Effector memory CD4-positive, alpha-beta T cell (primary cell): ENCODE measurements around the gene RASD1.

Experiments used
- DNase-seq, 3 donors: peaks; one replicate each; pipeline ENCODE4 v3.0.0-alpha.2; 2020
- H3K27ac ChIP-seq: 2 replicates; pipeline ENCODE4 v1.7.0; 2013; ENCODE audit warnings: mild to moderate bottlenecking, low read length, moderate library complexity; ENCODE audit not compliant: insufficient read depth, poor library complexity, severe bottlenecking
- H3K27me3 ChIP-seq: replicated peaks from 2 replicates; pipeline ENCODE4 v1.7.0; 2013; ENCODE audit warnings: mild to moderate bottlenecking, low read length; ENCODE audit not compliant: insufficient read depth, control insufficient read depth, poor library complexity, severe bottlenecking
- H3K36me3 ChIP-seq: 2 replicates; pipeline ENCODE4 v1.7.0; 2013; ENCODE audit warnings: mild to moderate bottlenecking, low read length, moderate library complexity; ENCODE audit not compliant: control insufficient read depth, insufficient read depth
- H3K4me1 ChIP-seq: 2 replicates; pipeline ENCODE4 v1.7.0; 2013; ENCODE audit warnings: low read length, mild to moderate bottlenecking; ENCODE audit not compliant: control insufficient read depth, insufficient read depth, poor library complexity, severe bottlenecking
- H3K4me3 ChIP-seq: 2 replicates; pipeline ENCODE4 v1.7.0; 2013; ENCODE audit warnings: low read length, low read depth, mild to moderate bottlenecking; ENCODE audit not compliant: insufficient read depth, poor library complexity, severe bottlenecking
- H3K9me3 ChIP-seq: 2 replicates; pipeline ENCODE4 v1.7.0; 2013; ENCODE audit warnings: mild to moderate bottlenecking, low read length, moderate library complexity; ENCODE audit not compliant: control insufficient read depth
- total RNA-seq, 3 donors: gene quantifications; one replicate each; lab custom pipeline; 2026; lab: John Stamatoyannopoulos, UW

Gene RASD1, protein sequence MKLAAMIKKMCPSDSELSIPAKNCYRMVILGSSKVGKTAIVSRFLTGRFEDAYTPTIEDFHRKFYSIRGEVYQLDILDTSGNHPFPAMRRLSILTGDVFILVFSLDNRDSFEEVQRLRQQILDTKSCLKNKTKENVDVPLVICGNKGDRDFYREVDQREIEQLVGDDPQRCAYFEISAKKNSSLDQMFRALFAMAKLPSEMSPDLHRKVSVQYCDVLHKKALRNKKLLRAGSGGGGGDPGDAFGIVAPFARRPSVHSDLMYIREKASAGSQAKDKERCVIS
- 7.3 to 27.7 (median 19.6) reads per million in 3 donors for total RNA-seq

DNA sequence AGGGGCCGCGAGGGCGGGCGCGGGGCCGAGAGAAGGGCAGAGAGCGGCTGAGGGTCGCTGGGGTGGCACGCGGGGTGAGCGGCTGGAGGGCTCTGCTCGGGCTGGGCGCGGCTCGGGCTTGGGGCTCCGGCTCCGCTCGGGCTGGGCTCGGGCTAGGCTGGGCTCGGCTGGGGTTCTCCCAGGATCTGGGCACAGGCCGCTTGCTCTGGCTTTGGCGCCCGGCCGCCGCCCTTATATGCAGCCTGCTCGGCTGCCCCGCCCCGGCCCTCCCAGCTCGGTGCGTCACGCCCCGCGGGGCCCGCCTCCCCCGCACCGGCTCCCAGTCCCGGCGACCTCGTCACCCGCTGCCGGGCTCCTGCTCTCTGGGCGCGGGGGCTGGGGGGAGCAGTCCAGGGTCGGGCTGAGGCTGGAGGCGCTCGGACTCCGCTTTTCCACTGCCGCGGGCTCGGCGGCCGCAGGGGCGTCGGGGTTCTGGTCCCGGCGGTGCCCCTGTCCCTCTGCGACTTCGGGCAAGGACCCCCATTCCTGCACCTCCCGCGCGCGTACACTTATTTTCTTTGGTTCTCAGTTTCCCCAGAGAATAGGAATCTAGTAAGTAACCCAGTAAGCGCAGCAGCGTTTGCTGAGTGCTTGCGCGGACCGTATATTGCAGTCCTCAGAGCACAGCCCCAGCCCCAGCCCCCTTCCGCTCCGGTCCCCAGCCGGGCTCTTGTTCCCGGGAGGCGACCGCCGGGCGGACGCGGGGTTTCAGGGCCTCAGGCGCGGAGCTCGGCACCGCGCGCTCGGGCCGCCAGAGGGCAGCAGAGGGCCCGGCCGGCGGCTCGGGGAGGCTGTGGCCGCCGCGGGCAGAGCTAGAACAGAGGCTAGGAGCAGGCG, at the start of gene RASD1:
Gene RASD1, minus strand, starts transcription at position 207 of the 876 bp plus-strand sequence. CDS start 214 bp downstream, outside the sequence.
- Histone ChIP-seq H3K36me3 (peaks cover 4% of the 10 kb centered on the region), H3K4me1 (peaks cover 14% of the 10 kb centered on the region), H3K9me3 (no peaks in the 10 kb centered on the region), H3K27me3 (no peaks in the 10 kb centered on the region), H3K4me3 (peak within 1 kb of the TSS; percentile 65), H3K27ac (peak within 1 kb of the TSS; percentile 21)
- DNase-seq: peak; percentile 65 to 71 (median 70)

DNA sequence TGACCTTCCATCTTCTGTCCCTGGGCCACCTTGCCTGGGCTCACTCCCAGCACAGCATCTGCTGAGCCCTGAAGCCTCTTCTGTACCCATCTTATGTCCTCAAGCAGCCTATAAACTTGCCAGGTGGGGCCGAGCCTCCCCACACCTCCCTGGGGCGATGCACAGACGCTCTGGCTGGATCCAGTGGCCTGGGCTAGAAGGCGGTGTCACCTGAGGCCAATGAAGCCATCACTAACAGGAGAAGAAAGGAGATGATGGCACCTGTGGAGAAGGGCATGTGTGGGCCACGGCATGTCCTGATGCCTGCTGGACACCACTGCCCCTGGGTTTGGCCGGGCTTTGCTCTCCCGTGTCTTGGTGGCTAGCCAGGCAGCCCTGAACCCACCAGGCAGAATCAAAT, 49.8 kb upstream of the RASD1 start:
- Histone ChIP-seq H3K27ac (no peak overlapping the region), H3K27me3 (no peaks in the 10 kb centered on the region), H3K36me3 (no peaks in the 10 kb centered on the region), H3K4me3 (no peak overlapping the region), H3K9me3 (no peaks in the 10 kb centered on the region), H3K4me1 (no peaks in the 10 kb centered on the region)
- no peak for DNase-seq

DNA sequence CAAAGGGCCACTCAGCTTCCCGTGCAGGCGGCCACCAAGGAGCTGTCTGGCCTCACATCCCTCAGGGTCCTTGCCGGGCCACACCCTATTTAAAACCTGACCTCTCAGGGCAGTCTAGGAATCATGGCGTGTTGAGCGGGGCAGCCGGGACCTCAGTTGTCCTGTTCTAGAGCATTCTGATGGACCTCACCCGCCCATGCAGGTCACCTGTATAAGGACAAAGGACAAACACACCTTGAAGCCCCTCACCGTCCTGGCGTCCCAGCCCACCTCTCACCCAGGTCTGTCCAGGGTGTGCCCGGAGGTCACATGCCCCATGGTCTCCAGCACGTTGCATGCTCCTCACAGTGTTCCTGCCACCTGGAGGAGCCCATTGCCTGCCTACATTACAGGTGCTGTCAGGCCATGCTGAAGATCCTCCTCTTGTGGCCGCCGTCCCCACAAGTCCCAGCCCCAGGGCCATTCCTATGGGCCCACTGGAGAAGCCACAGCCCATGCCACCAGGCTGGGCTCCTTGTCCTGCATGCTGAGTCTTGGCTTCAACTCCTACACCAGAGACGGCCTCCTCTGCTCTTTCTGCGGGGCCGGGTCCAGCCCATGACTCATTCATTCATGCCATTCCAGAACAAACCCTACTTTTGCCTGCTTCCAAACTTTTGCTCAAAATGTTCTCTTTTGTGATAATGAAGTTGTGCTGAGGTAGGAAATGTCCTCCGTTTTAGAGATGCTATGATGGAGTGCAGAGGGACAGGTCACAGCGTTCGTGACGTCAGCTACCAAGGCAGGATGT, 49.0 kb upstream of the RASD1 start:
- no peaks in the 10 kb centered on the region for H3K27me3 ChIP-seq
- no peaks in the 10 kb centered on the region for H3K4me1 ChIP-seq
- no peak overlapping the region for H3K27ac ChIP-seq
- H3K36me3 ChIP-seq: no peaks in the 10 kb centered on the region
- no peaks in the 10 kb centered on the region for H3K9me3 ChIP-seq
- DNase-seq: no peak
- H3K4me3 ChIP-seq: no peak overlapping the region

DNA sequence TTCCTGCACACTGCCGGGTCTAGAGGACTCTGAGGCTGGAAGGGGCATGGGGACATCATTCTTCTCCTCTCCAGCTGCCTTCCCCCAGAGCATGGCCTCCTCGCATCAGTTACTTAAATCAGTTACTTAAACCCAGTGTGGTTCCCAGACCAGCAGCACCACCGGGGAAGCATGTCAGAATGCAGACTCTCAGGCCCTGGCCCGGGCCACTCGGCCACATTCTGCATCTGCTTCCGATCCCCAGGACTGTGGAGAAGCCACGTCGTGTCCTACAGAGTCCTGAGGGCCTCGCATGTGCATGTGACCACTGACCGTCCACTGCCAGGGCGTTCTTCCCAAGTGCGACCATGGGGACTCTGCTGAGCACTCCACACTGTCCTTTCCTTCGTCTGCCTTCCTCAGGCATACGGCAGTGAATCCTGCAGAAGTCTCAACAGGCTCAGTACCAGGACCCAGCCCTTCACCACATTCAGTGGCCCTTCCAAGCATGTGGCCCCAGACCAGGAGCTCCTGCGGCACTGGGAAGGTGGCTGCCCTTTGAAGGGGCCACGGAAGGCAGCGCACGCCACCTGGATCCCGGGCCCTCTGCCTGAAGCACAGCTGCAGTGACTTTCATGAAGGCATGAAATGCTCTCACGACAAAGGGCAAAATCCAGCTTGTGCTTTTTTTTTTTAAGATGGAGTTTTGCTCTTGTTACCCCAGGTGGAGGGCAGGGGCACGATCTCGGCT, 46.9 kb upstream of the RASD1 start:
- Histone ChIP-seq H3K36me3 (no peaks in the 10 kb centered on the region), H3K4me3 (no peak overlapping the region), H3K9me3 (no peaks in the 10 kb centered on the region), H3K27ac (no peak overlapping the region), H3K27me3 (no peaks in the 10 kb centered on the region), H3K4me1 (no peaks in the 10 kb centered on the region)
- DNase-seq: no peak

DNA sequence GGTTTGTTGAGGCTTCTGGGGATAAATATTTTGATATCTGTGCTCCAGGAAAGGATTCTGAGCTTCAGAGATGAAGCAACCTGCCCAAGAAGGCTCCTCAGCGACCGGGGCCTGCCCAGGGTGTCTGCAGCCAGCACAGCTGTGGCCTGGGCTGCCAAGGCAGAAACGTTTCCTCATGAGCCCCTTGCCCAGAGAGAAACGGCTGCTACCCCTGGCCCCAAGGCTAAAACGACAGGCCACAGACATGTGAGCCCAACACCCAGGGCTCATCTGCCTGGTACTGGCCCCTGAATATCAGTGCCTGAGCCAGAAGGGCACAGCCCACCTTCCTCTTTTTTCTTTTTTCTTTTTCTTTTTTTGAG, 45.4 kb upstream of the RASD1 start:
- Histone ChIP-seq H3K27me3 (no peaks in the 10 kb centered on the region), H3K4me3 (no peak overlapping the region), H3K36me3 (no peaks in the 10 kb centered on the region), H3K9me3 (no peaks in the 10 kb centered on the region), H3K27ac (no peak overlapping the region), H3K4me1 (no peaks in the 10 kb centered on the region)
- DNase-seq: no peak

DNA sequence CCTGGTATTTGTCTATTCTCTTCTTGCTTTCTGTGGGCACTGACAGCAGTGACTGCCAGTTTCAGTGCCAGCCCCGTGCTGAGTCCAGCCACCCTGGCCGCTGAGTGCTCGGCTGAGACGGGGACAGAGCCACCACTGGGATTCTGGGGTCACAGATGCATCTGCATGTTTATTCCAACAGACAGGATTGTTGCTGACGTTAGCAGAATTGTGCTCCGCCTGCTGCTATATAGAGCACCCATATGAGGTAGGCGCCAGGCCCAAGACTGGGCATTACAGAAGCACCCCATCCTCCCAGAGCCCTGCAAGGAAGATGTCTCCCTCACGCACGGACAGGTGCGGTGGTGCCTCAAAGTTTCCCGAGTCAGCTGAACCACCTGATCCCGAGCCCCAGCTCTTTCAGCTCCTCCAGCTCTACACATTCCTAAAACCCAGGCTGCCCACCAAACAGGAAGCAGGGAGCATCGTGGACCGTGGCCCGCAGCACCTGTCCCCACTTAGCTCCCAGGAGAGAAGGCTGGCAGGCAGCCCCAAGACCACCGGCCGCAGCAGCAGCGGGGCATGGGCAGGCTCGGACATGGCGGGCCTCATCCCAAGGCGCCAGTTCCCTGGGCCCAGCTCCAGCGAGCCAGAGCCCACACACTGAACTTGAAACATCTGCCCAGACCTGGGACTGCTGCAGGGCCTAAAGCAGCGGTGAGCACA, 44.9 kb upstream of the RASD1 start:
- Histone ChIP-seq H3K4me3 (no peak overlapping the region), H3K27ac (no peak overlapping the region), H3K9me3 (no peaks in the 10 kb centered on the region), H3K27me3 (no peaks in the 10 kb centered on the region), H3K36me3 (no peaks in the 10 kb centered on the region), H3K4me1 (no peaks in the 10 kb centered on the region)
- no peak for DNase-seq

DNA sequence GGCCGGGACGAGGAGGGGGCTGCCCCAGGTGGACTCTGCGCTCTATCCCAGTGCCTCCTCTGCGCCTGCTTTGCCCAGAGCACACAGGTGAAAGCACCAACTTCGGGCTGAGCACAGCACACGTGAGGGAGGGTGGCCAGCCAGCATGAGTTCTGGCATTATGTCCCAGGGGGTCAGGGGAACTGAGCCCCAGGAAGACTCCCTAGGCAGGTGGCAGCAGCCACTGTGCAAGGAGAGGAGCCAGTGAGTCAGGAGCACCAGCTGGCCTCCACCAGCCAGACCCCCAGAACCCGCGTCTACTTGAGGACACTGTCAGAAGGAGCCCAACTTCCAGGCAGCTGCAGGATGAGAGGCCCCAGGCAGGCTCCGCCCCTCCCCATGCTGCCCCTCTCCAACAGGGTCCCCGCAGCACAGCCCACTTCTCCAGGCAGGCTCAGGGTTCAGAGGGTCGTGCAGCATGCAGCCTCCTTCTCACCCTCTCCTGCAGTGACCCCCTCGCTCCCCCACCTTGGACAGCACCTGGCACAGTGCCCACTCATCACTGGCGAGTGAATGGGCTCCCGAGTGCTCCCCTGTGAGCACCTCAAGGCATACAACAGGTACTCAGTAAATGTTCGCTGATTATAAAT, 44.2 kb upstream of the RASD1 start:
- no peaks in the 10 kb centered on the region for H3K4me1 ChIP-seq
- no peaks in the 10 kb centered on the region for H3K9me3 ChIP-seq
- no peak overlapping the region for H3K27ac ChIP-seq
- no peaks in the 10 kb centered on the region for H3K36me3 ChIP-seq
- no peak overlapping the region for H3K4me3 ChIP-seq
- no peak for DNase-seq
- no peaks in the 10 kb centered on the region for H3K27me3 ChIP-seq

DNA sequence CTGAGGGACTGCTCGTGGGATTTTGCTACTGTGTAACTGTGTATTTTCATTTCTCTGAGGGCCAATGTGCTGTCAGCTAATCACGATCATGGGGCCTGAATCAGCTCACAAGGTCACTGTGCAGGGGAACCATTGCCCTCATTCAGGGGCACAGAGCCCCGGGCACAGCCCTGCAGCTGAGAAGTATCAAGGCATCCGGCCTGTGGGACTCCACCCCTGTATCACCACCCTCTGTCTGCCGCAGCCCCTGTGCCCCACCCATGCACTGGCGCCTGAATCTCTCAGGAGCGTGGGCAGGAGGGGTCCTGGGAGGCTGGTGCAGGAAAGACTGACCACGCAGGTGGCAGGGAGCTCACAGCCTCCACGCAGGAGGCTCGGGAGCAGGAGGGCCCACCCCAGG, 43.4 kb upstream of the RASD1 start:
- Histone ChIP-seq H3K27ac (no peak overlapping the region), H3K4me3 (no peak overlapping the region), H3K36me3 (no peaks in the 10 kb centered on the region), H3K9me3 (no peaks in the 10 kb centered on the region), H3K4me1 (no peaks in the 10 kb centered on the region), H3K27me3 (no peaks in the 10 kb centered on the region)
- no peak for DNase-seq
